ENCODE measurements around the gene ZSWIM8.

- TF ChIP-seq REST (IDR thresholded peaks at IDR 0.05; ENCODE audit: low read depth), result no peak
- no peak for TF ChIP-seq TAF1 (IDR thresholded peaks at IDR 0.05; ENCODE audit: low read depth)
- no peak for TF ChIP-seq YY1 (IDR thresholded peaks at IDR 0.05; ENCODE audit: low read depth)
- TF ChIP-seq RAD21 (IDR thresholded peaks at IDR 0.05; ENCODE audit: low read depth), result no peak
These were observed 16.5 kb upstream of the ZSWIM8 start for GRCh38 chr10:73768881-73769280.
